ENCODE data around the gene SLC25A28.
"Not testable (repeated sequence)": the region's sequence is repeated elsewhere in the genome, so short reads cannot be mapped to it uniquely, and the experiment has no call there.

Gene SLC25A28

DNA sequence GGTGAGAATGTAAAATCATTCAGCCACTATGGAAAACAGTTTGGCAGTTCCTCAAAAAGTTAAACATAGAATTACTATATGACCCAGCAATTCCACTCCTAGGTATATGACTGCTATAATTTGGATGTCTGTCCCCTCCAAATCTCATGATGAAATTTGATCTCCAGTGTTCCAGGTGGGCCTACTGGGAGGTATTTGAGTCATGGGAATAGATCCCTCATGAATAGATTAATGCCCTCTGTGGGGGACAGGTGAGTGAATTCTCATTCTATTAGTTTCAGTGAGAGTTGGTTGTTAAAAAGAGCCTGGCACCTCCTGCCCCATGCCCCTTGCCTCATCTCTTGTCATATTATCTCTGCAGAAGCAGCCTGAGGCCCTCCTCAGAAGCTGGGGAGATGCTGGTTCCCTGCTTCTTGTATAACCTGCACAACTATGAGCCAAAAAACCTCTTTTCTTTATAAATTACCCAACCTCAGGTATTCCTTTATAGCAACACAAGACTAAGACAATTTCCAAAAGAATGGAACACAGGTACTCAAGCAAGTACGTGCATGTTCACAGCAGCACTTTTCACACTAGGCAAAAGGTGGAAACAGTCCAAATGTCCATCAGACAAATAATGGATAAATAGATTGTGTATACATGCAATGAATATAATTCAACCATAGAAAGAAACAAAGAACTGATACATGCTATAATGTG lies 8.8 kb upstream of the SLC25A28 start:
- no peak for DNase-seq

DNA sequence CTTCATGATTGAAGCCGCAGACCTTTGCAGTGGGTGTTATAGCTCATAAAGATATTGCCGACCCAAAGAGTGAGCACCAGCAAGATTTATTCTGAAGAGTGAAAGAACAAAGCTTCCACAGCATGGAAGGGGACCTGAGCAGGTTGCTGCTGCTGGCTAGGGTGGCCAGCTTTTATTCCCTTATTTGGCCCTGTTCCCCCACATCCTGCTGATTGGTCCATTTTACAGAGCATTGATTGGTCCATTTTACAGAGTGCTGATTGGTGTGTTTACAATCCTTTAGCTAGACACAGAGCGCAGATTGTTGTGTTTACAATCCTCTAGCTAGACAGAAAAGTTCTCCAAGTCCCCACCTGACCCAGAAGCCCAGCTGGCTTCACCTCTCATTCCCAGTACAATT lies 4.9 kb upstream of the SLC25A28 start:
- not testable (repeated sequence) for DNase-seq

DNA sequence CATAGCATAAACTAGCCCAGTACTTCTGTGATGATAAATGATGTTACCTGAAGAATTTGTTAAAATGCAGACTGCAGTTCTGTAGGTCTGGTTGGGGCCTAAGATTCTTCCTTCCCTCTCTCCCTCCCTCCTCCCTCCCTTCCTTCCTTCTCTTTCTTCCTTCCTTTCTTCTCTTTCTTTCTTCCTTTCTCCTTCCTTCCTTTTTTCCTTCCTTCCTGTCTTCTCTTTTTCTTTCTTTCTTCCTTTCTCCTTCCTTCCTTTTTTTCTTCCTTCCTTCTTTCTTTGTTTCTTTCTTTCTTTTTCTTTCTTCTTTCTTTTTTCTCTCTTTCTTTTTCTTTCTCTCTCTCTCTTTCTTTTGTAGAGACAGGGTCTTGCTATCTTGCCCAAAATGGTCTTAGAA lies 3.7 kb upstream of the SLC25A28 start:
- DNase-seq, result no peak

DNA sequence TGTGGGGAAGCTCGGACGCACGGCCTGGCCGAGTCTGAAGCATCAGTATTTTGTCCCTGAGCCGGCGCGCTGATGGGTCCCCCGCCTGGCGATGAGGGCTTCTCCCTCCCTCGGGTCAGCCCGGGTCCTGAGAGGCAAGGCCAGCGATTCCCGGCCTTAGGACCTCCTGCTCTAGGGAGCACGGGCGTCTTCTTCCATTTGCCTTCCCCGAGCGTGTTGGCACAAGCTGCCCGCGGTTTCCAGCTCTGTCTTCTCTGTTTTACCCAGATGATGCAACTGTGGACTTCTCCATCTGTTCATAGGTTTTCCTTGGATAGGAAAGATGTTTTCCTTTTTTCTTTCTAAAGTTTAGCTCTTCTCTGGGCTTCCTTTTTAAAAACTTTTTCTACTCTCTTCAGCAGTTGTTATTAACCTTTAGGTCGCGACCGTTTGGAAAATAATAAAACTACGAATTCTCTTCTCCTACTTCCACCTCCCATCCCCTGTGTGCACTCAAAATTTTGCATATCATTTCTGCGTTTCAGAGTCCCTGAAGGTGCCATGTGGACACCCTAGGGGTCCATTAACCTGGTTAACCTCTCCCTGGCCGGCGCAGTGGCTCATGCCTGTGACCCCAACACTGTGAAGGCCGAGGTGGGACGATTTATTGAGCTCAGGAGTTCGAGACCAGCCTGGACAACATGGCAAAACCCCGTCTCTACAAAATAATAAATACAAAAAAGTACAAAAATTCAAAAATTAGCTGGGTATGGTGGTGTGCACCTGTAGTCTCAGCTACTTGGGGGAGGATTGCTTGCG lies 1.4 kb upstream of the SLC25A28 start:
- DNase-seq, result no peak

DNA sequence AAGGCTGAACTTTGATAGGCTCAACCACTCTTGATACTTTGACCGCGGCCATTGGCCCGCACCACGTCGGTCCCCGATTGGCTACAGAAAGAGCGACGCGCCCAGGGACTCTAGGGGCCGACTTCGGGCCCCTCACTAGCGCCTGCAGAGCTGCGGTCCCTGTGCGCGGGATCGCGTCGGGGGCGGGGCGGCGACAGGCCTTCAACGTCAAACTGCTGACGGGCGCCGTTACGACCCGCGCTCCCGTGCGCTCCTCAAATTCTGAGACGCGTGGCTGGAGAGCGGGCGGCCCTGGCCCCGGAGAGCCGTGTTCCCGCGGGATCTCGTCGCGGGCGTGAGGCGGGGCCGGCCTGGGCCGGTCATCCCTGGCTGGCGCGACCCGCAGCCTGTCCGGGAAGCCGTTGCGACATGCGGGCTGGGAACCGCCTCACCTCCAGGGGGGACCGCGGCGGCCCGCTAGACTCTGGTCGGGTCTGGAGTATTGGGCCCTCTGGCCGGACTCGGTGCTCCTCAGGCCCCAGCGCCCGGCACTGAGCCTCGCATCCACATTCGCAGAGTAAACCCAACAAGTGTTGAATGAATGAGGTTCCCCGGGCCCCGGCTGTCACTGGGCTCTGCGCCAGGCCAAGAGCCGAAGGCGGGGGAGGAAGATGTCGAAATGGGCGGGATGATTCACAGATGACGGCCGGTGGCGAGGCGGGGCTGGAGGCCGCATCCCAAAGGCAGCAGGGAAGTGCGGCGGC lies 643 bp upstream of the SLC25A28 start:
- peak; percentile 93 for DNase-seq

DNA sequence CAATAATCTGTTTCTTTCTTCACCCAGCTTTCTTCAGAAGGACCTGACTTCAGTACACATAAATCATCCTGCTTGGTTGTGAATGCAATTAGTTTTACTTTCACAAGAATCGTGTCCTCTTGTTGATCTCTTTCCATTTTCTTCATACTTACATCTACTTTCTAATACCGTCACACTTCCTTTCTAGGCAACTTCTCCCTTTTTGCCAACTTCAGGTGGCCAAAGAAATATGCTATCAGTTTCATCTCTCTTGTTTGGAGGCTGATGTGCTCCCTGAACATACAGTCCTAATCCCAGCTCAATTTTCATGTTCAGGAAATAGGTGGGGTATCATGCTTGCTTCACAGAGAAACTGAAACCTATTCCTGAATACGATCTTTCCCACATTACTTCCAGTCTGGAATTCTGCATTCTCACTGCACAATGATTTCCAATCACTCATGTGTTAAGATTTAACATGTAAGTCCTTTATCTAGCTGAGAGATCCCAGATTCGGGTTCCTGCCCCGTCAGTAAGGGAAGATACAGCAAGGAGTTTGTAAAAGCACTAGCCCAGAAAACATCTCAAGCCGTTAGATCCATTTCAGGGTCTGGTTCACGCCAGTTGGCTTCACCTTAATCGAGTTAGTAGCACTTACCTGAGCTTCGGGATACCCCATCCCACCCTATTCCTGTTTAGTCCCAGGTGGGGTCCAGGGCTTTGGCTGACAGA lies 994 bp downstream of the SLC25A28 start:
- DNase-seq, result peak; percentile 8

DNA sequence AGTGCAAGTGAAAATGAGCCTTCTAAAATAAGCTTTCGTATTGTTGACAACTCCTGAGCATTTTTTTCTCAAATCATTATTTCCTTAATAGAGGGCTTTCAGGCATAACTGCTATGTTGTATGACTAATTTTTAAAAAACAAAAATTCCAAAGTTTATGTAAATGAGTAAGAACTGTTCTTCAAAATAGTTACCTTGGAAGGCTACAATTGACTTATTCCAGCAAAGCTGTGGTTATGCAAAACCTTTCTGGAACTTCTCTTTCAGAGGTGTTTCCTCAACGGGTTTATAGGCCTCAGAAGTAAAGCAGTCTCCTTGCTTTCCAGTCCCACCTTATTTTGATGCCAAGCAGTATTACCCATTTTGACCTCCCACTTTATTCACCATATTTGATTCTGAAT lies 2.5 kb downstream of the SLC25A28 start:
- DNase-seq, result no peak

DNA sequence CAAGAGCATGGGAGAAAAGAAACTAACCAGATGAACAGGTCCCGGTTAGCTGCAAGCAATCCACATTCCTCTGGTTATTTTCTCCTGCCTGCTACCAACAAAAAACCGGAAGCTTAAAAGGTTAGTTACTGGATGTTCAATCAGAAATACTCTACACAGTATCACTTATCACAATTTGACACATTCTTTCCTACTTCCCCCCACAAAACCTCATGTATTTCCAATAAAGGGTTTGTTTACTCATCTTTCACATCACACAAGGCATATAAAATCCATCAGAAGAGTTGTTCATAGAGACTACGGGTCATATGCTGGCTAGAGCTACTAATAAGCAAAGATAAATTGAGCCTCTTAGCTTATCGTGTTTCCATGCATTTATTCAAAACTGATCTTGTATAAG lies 4.8 kb downstream of the SLC25A28 start:
- DNase-seq, result no peak

DNA sequence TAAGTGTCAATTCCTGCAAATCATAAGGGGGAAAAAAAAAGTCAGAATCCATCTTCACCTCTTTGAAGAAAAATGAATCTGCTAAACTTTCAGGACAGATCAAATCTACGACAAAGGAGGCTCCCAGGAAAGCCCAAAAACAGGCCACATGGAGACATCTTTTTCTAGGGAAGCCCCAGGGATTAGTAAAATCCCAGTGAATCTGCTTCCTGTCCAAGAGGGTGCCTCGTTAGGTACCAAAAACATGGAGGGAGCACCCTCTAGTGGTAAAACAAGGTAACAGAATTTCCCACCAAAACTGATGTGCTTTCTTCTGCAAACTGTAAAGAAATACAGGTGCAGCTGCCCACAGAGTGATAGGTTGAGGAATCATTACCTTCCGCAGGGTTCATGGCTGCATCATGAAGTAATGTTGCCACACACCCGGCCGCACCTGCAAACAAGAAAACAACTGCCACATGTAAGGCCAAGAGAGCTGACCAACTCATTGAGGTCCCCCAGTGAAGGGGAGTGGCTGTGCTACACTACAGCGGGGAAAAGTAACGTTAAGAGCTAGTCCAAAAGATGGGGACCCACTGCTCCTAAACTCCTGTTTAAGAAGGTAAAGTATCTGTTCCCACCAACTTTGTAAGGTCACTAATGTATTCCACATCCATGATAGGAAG lies 7.9 kb downstream of the SLC25A28 start:
- peak; percentile 66 for DNase-seq

DNA sequence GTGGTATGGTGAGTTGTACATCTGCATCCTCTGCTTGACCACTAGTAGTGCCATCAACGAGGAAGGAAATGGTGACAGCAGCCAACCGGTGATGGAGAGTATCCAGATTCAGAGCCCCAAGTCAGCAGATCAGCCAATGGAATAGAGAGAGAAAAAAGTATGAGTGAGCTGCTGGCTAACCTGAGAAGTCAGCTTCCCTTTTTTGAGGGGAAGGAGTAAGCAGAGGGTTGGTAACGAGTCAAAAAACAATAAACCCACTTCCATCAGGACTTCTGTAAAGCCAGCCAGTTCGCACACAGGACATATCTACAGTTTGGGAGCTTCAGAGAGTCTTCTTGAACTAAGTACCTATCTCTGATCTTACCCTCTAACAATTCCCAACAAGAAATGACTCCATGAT lies 8.9 kb downstream of the SLC25A28 start:
- no peak for DNase-seq

DNA sequence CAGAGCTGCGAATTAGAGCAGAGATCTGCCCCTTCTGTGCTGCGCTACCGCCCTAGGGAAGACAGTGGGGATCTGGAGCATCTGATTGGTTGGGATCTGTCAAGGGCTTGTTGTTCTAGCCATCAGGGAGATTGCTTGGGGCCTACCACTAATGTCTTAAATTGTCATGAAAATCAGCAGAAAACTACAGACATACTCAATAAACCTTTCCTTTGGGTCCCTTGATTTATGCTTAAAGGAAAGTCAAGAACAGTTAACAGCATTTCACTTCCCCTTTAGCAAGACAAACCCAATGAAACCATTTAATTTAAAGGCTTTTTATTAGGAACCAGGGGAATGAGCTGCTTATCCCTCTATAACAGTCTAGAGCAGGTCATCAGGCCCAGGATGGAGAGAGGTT lies 10.0 kb downstream of the SLC25A28 start:
- DNase-seq, result no peak

DNA sequence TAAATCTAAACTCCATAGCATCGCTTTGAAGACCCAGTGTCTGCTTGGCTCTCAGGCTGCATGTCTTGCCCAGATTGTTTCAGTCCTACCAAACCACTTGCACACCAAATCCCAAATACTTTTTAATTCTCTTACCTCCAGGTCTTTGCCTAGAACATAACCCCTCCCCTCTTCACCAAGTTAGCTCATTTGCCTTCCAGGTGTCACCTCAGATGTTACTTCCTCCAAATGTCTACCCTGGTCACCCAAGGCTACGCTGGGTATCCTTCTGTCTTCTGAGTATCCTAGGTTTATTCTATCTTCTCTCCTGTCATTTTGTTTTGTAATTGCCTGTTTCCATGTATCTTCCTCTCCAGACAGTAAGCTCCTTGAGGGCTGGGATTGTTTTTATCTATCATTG lies 11.1 kb downstream of the SLC25A28 start:
- DNase-seq, result no peak

DNA sequence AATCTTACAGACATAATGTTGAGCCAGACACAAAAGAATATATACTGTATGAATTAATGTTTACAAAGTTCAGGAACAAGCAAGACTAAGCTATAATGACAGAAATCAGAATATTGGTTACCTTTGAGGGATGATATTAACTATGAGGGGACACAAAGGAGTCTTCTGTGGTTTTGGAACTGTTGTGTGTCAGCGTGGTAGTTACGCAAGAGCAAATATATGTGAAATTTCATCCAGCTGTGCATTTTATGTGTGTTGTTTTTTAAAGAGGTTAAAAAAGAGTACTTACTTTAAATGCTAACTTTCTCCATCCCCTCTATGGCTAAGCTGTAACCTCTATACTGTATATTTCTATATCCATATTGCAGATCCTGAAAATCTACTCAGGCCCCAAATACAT lies 14.9 kb downstream of the SLC25A28 start:
- no peak for DNase-seq

DNA sequence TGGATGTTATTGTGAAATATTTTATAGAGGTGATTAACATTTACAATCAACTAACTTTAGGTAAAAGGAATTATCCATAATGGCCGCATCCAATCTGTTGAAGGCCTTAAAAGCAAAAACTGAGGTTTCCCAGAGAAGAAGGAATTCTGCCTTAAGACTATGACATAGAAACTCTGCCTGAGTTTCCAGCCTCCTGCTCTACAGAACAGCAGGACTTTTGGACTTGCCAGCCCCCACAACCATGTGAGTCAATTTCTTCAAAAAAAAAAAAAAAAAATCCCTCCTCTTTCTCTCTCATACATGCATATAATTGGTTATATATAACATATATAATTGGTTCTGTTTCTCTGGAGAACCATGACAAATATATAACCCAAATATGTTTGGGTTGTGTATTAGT lies 15.4 kb downstream of the SLC25A28 start:
- no peak for DNase-seq

DNA sequence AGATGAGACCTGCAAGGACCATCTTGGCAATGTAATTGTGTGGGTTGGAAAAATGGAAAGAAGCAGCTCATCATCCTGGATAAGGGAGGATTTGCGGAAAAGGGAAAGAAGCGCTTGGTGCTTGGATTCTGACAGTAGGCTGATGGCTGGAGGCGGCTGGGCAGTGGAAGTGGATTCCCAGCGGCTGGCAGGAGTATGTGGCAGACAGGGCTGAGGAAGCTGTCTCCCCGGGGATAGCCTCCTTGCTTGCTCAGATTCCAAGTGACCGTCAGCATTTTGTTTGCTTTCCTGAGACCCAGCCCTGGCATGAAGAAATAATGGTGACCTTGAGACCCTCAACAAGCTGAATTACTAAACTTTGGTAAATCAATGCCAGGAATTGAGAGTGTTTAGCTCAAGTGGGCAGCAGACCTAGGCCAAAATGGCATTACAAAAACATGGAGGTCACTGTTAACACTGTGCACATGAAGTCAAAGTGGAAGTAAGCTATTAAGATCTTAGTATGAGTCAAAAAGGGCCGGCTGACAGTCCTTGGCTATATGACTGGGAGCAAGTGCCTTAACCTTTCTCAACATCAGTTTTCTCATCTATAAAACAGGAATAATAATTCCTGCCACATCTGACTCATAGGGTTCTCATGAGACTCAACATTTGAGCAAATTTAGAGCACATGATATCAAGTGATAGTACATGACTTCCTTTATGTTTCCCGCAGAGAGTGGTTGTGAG lies 21.3 kb downstream of the SLC25A28 start:
- DNase-seq, result no peak

DNA sequence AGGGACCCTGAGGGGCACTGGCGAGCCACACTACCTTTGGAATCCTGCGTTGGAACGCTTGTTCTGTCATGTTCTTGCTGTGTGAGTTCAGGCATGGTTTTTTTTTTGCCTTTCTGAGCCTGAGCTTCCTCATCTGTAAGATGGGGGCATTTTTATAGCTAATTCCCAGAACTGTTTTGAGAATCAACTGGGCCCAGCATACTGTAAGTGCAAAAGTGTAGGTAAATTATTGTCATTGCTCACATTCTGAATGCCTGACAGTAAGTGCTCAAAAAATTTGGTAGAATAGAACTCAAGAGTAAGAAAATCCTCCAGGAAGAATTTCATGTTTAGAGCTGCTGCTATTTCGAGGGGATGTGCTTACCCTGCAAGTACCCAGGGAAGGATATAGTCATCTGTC lies 22.2 kb downstream of the SLC25A28 start:
- no peak for DNase-seq

DNA sequence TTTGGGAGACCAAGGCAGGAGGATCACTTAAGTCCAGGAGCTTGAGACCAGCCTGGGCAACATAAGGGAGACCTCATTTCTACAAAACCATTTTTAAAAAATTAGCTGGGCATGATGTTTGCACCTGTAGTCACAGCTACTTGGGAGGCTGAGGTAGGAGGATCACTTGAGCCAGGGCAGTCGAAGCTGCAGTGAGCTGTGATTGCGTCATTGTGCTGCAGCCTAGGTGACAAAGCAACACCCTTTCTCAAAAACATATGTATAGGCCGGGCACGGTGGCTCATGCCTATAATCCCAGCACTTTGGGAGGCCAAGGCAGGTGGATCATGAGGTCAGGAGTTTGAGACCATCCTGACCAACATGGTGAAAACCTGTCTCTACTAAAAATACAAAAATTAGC lies 23.5 kb downstream of the SLC25A28 start:
- not testable (repeated sequence) for DNase-seq

DNA sequence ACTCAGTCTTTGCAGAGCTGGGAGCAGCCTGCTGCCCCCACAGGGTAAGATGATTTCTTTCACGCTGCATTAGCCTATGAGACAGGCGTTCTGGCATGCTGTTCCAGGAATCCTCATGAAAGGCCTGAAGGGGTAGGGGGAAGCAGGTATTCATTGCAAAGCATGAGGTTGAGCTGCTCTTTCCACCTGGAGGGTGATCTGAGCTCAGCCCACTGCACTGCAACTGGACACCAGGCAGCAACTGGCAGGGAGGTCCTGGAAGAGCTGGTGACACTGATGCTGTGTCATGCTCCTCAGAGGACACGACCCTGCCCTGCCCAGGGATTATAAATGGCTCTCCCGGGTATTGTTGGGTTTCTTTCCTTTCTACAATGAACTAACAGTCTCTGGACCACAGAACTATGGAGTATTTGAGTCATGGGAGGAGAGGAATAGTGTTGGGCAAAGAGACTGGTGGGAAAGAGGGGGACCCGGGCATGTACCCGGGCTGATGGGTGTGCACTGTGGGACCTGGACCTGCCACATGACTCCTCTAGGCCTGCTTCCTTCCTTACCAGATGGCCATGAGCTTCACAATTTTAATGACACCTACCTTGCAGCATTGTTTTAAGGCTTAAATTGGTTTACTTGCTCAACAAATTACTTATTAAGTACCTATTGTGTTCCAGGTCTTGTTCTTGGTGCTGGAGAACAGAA lies 24.3 kb downstream of the SLC25A28 start:
- no peak for DNase-seq

DNA sequence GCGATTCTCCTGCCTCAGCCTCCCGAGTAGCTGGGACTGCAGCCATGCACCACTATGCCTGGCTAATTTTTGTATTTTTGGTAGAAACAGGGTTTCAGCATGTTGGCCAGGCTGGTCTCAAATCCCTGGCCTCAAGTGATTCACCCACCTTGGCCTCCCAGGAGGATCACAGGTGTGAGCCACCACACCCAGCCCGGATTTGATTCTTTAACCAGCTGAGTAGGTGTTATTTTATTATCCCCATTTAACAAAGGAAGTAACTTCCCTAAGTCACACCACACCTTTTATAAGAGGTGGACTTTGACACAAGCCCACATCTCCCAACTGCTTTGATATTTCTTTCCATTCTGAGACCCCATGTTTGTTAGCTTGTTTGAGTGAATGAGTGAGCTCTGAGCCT lies 25.0 kb downstream of the SLC25A28 start:
- no peak for DNase-seq

DNA sequence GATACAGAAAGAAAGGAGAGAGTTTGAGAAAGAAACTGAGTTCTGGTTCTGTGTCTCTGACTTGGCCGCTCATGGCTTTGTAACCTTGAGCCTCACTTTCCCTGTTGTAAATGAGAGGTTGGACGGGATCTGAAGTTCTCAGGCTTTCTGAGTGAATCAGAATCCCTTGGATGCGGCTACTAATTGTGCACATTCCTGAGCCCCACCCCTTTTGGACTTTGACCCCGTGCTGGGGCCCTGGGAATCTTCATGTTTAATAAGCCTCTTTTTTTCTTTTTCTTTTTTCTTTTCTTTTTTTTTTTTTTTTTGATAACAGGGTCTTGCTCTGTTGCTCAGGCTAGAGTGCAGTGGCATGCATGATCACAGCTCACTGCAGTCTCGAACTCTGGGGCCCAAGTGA lies 26.9 kb downstream of the SLC25A28 start:
- no peak for DNase-seq

DNA sequence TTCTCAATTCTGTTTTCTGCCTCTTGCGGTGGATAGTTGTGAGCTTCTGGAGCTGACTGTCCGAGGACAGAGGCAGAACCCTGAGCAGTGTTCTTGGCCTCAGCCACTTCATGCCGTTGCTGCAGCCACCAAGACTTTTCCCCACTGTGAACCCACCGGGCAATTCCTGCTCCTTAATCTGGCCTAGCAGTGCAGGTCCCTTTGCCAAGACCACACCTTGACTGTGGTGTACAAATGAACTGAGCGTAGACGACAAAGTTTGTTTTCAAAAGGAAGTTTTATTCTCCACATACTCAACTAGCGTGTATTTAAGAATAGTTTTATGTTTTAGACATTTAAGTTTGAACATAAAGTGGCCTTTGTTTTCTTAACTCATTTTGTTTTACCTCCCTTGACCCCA lies 29.4 kb downstream of the SLC25A28 start:
- no peak for DNase-seq

Data from fibroblast of skin of back (primary cell).